H9 (cell line): ENCODE results near the gene CBR3. TPM values are rescaled to one million over a fixed set of nuclear protein-coding genes. Genes with fewer than 3 reads are reported as not detected.

Experiments used
- DNase-seq: peaks from one replicate; pipeline ENCODE4 v3.0.0-alpha.2; 2017
- H2AFZ ChIP-seq: one replicate; pipeline ENCODE4 v1.6.1; 2013; ENCODE audit warnings: mild to moderate bottlenecking, low read length, control low read depth, moderate library complexity
- H2AK5ac ChIP-seq: 2 replicates; pipeline ENCODE4 v1.6.1; 2013; ENCODE audit warnings: low read length, control low read depth, mixed read lengths; ENCODE audit not compliant: insufficient read length
- H2BK120ac ChIP-seq: one replicate; pipeline ENCODE4 v1.6.1; 2013; ENCODE audit warnings: low read depth, mild to moderate bottlenecking, low read length, control low read depth, inconsistent platforms; ENCODE audit not compliant: poor library complexity, severe bottlenecking
- H2BK12ac ChIP-seq: 2 replicates; pipeline ENCODE4 v1.6.1; 2013; ENCODE audit warnings: low read length, control low read depth, mixed read lengths, low read depth; ENCODE audit not compliant: insufficient read length
- H2BK15ac ChIP-seq: 2 replicates; pipeline ENCODE4 v1.6.1; 2013; ENCODE audit warnings: low read depth, low read length, control low read depth
- H2BK20ac ChIP-seq: one replicate; pipeline ENCODE4 v1.6.1; 2013; ENCODE audit warnings: low read depth, mild to moderate bottlenecking, low read length, control low read depth, inconsistent platforms; ENCODE audit not compliant: poor library complexity, severe bottlenecking
- H2BK5ac ChIP-seq: 2 replicates; pipeline ENCODE4 v1.6.1; 2013; ENCODE audit warnings: low read length, control low read depth, mixed read lengths; ENCODE audit not compliant: insufficient read length
- H3K14ac ChIP-seq: 2 replicates; pipeline ENCODE4 v1.6.1; 2013; ENCODE audit warnings: low read length, control low read depth; ENCODE audit not compliant: insufficient read depth
- H3K18ac ChIP-seq: 2 replicates; pipeline ENCODE4 v1.6.1; 2013; ENCODE audit warnings: low read depth, mild to moderate bottlenecking, mixed read lengths, low read length, control low read depth; ENCODE audit not compliant: insufficient read length
- H3K23ac ChIP-seq: 2 replicates; pipeline ENCODE4 v1.6.1; 2013; ENCODE audit warnings: low read length, control low read depth, mixed read lengths, low read depth; ENCODE audit not compliant: insufficient read length
- H3K23me2 ChIP-seq: 2 replicates; pipeline ENCODE4 v1.6.1; 2013; ENCODE audit warnings: low read depth, mild to moderate bottlenecking, mixed read lengths, low read length, control low read depth; ENCODE audit not compliant: insufficient read length, poor library complexity, severe bottlenecking
- H3K27ac ChIP-seq: 2 replicates; pipeline ENCODE4 v1.5.1; 2013; ENCODE audit warnings: low read length, control low read depth, mixed read lengths, low read depth; ENCODE audit not compliant: insufficient read length
- H3K27me3 ChIP-seq: 2 replicates; pipeline ENCODE4 v1.6.1; 2013; ENCODE audit warnings: low read length, control low read depth, inconsistent platforms; ENCODE audit not compliant: insufficient read depth
- H3K4ac ChIP-seq: 2 replicates; pipeline ENCODE4 v1.6.1; 2013; ENCODE audit warnings: low read depth, mild to moderate bottlenecking, control low read depth, inconsistent platforms, low read length, moderate library complexity
- H3K4me1 ChIP-seq: 2 replicates; pipeline ENCODE4 v1.6.1; 2013; ENCODE audit warnings: low read length, control low read depth, inconsistent platforms; ENCODE audit not compliant: insufficient read depth
- H3K4me2 ChIP-seq: 2 replicates; pipeline ENCODE4 v1.6.1; 2013; ENCODE audit warnings: low read length, control low read depth, mixed read lengths; ENCODE audit not compliant: insufficient read length, insufficient read depth
- H3K56ac ChIP-seq: 2 replicates; pipeline ENCODE4 v1.6.1; 2013; ENCODE audit warnings: low read depth, mild to moderate bottlenecking, mixed read lengths, low read length, control low read depth; ENCODE audit not compliant: insufficient read length
- H3K79me1 ChIP-seq: 2 replicates; pipeline ENCODE4 v1.6.1; 2013; ENCODE audit warnings: low read depth, mild to moderate bottlenecking, moderate library complexity, low read length, control low read depth, inconsistent platforms; ENCODE audit not compliant: insufficient read depth, poor library complexity, severe bottlenecking
- H3K79me2 ChIP-seq: 2 replicates; pipeline ENCODE4 v1.6.1; 2013; ENCODE audit warnings: low read length, control low read depth, inconsistent platforms; ENCODE audit not compliant: insufficient read depth
- H3K9ac ChIP-seq: 2 replicates; pipeline ENCODE4 v1.6.1; 2013; ENCODE audit warnings: low read length, control low read depth, mixed read lengths; ENCODE audit not compliant: insufficient read length; ENCODE audit errors: extremely low read depth
- H3K9me3 ChIP-seq: one replicate; pipeline ENCODE4 v1.6.1; 2013; ENCODE audit warnings: low read depth, low read length, inconsistent platforms; ENCODE audit not compliant: control insufficient read depth
- H3T11ph ChIP-seq: one replicate; pipeline ENCODE4 v1.6.1; 2013; ENCODE audit warnings: mild to moderate bottlenecking, low read length, control low read depth, inconsistent platforms
- H4K20me1 ChIP-seq: one replicate; pipeline ENCODE4 v1.6.1; 2013; ENCODE audit not compliant: control insufficient read depth, insufficient read length, insufficient read depth
- H4K5ac ChIP-seq: 2 replicates; pipeline ENCODE4 v1.6.1; 2013; ENCODE audit warnings: low read depth, mild to moderate bottlenecking, mixed read lengths, low read length, control low read depth; ENCODE audit not compliant: insufficient read length
- H4K8ac ChIP-seq: replicated peaks from 2 replicates; pipeline ENCODE4 v1.6.1; 2013; ENCODE audit warnings: low read length, control low read depth, mixed read lengths, low read depth; ENCODE audit not compliant: insufficient read length
- H4K91ac ChIP-seq: 2 replicates; pipeline ENCODE4 v1.6.1; 2013; ENCODE audit warnings: low read depth, mild to moderate bottlenecking, moderate library complexity, mixed read lengths, low read length, control low read depth; ENCODE audit not compliant: insufficient read length
- H3K27ac Mint-ChIP-seq, 3 experiments: 2 replicates in 2 of 3; 3 replicates in 1 of 3; pipeline ENCODE4 v1.8.0; 2020 to 2021; ENCODE audit warnings: mixed read lengths in 3 of 3, mild to moderate bottlenecking in 1 of 3, moderate library complexity in 1 of 3
- H3K27me3 Mint-ChIP-seq: 2 replicates; pipeline ENCODE4 v1.8.0; 2021; ENCODE audit warnings: low read depth, mild to moderate bottlenecking, moderate library complexity, mixed read lengths
- H3K36me3 Mint-ChIP-seq, 3 experiments: 2 replicates in 2 of 3; 3 replicates in 1 of 3; pipeline ENCODE4 v1.8.0; 2020 to 2021; ENCODE audit warnings: low read depth in 3 of 3, mixed read lengths in 3 of 3; ENCODE audit not compliant: insufficient read depth in 1 of 3
- H3K4me1 Mint-ChIP-seq, 2 experiments: 2 replicates each; pipeline ENCODE4 v1.8.0; 2020; ENCODE audit warnings: mixed read lengths in 2 of 2
- H3K4me3 Mint-ChIP-seq, 2 experiments: 2 replicates in 1 of 2; 3 replicates in 1 of 2; pipeline ENCODE4 v1.8.0; 2020 to 2021; ENCODE audit warnings: mild to moderate bottlenecking in 2 of 2, mixed read lengths in 2 of 2, moderate library complexity in 1 of 2
- H3K9me3 Mint-ChIP-seq, 2 experiments: 2 replicates in 1 of 2; 3 replicates in 1 of 2; pipeline ENCODE4 v1.8.0; 2020; ENCODE audit warnings: mild to moderate bottlenecking in 2 of 2, mixed read lengths in 2 of 2, moderate library complexity in 1 of 2
- CTCF ChIP-seq: fragments of 200-600 bp; sonication (generic); conservative IDR thresholded peaks from 3 replicates; pipeline ENCODE4 v1.8.0; 2021; ENCODE audit warnings: antibody characterized with exemption, mild to moderate bottlenecking
- WGBS: extraction: QIAGEN DNeasy Blood & Tissue Kit; methylation state at CpG from one replicate; pipeline ENCODE4 v1.1.7; 2013; ENCODE audit warnings: missing lambda C conversion rate, low lambda C conversion rate, mixed read lengths; ENCODE audit not compliant: insufficient read length; ENCODE audit errors: extremely low coverage; 5-methylcytosine and 5-hydroxymethylcytosine counted together
- total RNA-seq: library from RNA; stranded (reverse); gene quantifications from 2 replicates; pipeline ENCODE4 v1.2.1, GENCODE V29; 2021

Gene CBR3
- total RNA-seq, 1 experiment from 2014 or later = 2.4 TPM

- H3K14ac ChIP-seq = no peak overlapping the region
- H3K4ac ChIP-seq = no peak overlapping the region
- no peak overlapping the region for H3K56ac ChIP-seq
- no peak for TF ChIP-seq CTCF
- no peaks in the 10 kb centered on the region for H3K4me1 ChIP-seq
- no peaks in the 10 kb centered on the region for H3K79me1 ChIP-seq
- H4K91ac ChIP-seq = no peak overlapping the region
- H3T11ph ChIP-seq = no peak overlapping the region
- Mint-ChIP-seq H3K4me3 (no peak overlapping the region), H3K27ac (peak overlapping the region in 1 of 3 experiments; percentile 48; a peak in 1 of 7 replicates), H3K36me3 (peaks cover 0 to 7% (median 0%) of the 10 kb centered on the region in 3 experiments; a peak in 1 of 7 replicates), H3K27me3 (no peaks in the 10 kb centered on the region), H3K9me3 (no peaks in the 10 kb centered on the region), H3K4me1 (peaks cover 7 to 11% of the 10 kb centered on the region in 2 experiments; a peak in 3 of 4 replicates)
- no peak overlapping the region for H2BK15ac ChIP-seq
- no peak overlapping the region for H2AK5ac ChIP-seq
- no peak overlapping the region for H2BK5ac ChIP-seq
- no peak overlapping the region for H3K23ac ChIP-seq
- no peaks in the 10 kb centered on the region for H4K20me1 ChIP-seq
- no peak overlapping the region for H2BK12ac ChIP-seq
- H2BK20ac ChIP-seq = no peak overlapping the region
- no peak overlapping the region for H4K8ac ChIP-seq
- H4K5ac ChIP-seq = no peak overlapping the region
- no peaks in the 10 kb centered on the region for H3K23me2 ChIP-seq
- H2BK120ac ChIP-seq = no peak overlapping the region
- no peaks in the 10 kb centered on the region for H3K79me2 ChIP-seq
- no peak overlapping the region for H3K4me2 ChIP-seq
- DNase-seq = no peak
- whole genome bisulfite sequencing = no CpG with 5 or more reads among the region's 1 CpG
- no peak overlapping the region for H2AFZ ChIP-seq
- H3K27me3 ChIP-seq = no peaks in the 10 kb centered on the region
- H3K27ac ChIP-seq = no peak overlapping the region
- H3K9me3 ChIP-seq = no peaks in the 10 kb centered on the region
- no peak overlapping the region for H3K9ac ChIP-seq
- H3K18ac ChIP-seq = no peak overlapping the region
Observed at GRCh38 chr21:36195613-36196012, 60.7 kb downstream of the CBR3 start.

Other genes with a start within 250 kb of the CBR3 start
- 49.9 and 52.5 TPM in 2 replicates for gene SETD4, start 74.6 kb upstream of the CBR3 start, total RNA-seq
- 5.7 and 7.1 TPM in 2 replicates for gene CBR1, start 65.1 kb upstream of the CBR3 start, total RNA-seq
- 8.7 and 10.0 TPM in 2 replicates for gene DOP1B, start 21.7 kb downstream of the CBR3 start, total RNA-seq
- 17.8 and 18.7 TPM in 2 replicates for gene MORC3, start 185.1 kb downstream of the CBR3 start, total RNA-seq